ENCODE data around the gene SRGAP3.

DNA sequence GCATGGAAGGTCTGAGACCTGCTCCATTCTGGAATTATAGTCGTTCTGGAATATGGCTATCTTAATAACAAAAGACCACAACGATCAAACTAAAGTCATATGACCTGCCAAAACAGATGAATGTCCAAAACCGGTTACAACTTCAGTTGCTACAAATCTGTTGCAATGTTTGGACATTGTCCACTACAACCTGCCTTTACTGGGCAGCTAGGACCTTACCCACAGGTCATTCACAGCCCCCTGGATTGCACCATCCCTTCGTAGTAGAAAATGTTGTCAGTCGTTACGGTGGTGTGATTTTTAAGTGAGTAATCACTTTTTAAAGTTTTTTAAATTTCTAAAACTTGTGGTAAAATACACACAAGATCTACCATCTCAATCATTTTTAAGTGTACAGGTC lies 22.5 kb upstream of the SRGAP3 start:
- TF ChIP-seq EZH2phosphoT487 (IDR thresholded peaks at IDR 0.05; ENCODE audit: low read depth): no peak
- TF ChIP-seq, protein P1, sequence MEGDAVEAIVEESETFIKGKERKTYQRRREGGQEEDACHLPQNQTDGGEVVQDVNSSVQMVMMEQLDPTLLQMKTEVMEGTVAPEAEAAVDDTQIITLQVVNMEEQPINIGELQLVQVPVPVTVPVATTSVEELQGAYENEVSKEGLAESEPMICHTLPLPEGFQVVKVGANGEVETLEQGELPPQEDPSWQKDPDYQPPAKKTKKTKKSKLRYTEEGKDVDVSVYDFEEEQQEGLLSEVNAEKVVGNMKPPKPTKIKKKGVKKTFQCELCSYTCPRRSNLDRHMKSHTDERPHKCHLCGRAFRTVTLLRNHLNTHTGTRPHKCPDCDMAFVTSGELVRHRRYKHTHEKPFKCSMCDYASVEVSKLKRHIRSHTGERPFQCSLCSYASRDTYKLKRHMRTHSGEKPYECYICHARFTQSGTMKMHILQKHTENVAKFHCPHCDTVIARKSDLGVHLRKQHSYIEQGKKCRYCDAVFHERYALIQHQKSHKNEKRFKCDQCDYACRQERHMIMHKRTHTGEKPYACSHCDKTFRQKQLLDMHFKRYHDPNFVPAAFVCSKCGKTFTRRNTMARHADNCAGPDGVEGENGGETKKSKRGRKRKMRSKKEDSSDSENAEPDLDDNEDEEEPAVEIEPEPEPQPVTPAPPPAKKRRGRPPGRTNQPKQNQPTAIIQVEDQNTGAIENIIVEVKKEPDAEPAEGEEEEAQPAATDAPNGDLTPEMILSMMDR (IDR thresholded peaks at IDR 0.05; ENCODE audit: low read depth, low read length): no peak

Data from OCI-LY3 (cell line).